Sigmoid colon (tissue), 4 donors: ENCODE results near the gene JAK2.

Experiments used
- EP300 ChIP-seq, 4 donors: sonication (generic); formaldehyde crosslinking; IDR thresholded peaks; one replicate each; pipeline ENCODE4 v1.6.1; 2017; ENCODE audit warnings: antibody characterized with exemption in 4 of 4
- POLR2A ChIP-seq, 2 donors: fragments of 450-650 bp; IDR thresholded peaks; one replicate each; pipeline ENCODE4 v1.6.1; 2016; ENCODE audit warnings: antibody characterized with exemption in 2 of 2, mild to moderate bottlenecking in 2 of 2, moderate library complexity in 2 of 2
- TF ChIP-seq, protein P1 (sequence below), 4 experiments: fragments of 450-650 bp in 3 of 4; fragments of 200-600 bp in 1 of 4; IDR thresholded peaks; one replicate each; pipeline ENCODE4 v1.5.1; 2016 to 2019; ENCODE audit warnings: antibody characterized with exemption in 4 of 4, mild to moderate bottlenecking in 3 of 4, moderate library complexity in 2 of 4

DNA sequence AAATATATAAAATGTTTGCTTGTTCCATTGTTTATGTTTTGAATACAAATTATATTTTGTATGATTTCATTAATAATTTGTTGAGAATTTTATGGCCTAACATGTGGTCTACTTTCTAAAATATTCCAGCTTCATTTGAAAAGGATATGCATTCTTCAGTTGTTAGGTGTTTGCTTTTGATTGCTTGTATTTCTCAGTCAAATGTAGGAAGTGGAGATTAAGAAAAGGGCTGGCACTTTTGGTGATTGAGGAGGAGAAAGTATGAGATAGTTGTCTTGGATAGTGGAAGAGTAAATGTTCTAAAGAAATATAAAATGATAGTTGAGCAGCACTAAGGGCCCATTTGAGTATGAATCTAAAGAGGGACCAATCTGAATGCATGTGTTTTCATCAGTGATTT lies 23.1 kb downstream of the JAK2 start:
- TF ChIP-seq, protein P1, sequence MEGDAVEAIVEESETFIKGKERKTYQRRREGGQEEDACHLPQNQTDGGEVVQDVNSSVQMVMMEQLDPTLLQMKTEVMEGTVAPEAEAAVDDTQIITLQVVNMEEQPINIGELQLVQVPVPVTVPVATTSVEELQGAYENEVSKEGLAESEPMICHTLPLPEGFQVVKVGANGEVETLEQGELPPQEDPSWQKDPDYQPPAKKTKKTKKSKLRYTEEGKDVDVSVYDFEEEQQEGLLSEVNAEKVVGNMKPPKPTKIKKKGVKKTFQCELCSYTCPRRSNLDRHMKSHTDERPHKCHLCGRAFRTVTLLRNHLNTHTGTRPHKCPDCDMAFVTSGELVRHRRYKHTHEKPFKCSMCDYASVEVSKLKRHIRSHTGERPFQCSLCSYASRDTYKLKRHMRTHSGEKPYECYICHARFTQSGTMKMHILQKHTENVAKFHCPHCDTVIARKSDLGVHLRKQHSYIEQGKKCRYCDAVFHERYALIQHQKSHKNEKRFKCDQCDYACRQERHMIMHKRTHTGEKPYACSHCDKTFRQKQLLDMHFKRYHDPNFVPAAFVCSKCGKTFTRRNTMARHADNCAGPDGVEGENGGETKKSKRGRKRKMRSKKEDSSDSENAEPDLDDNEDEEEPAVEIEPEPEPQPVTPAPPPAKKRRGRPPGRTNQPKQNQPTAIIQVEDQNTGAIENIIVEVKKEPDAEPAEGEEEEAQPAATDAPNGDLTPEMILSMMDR (IDR thresholded peaks at IDR 0.05), result no peak
- no peak for TF ChIP-seq POLR2A (IDR thresholded peaks at IDR 0.05)
- no peak for TF ChIP-seq EP300 (IDR thresholded peaks at IDR 0.05)
